HCT116 (cell line): ENCODE data around the gene LHPP. TPM values are rescaled to one million over a fixed set of nuclear protein-coding genes. Genes with fewer than 3 reads are reported as not detected.

Experiments
- ATAC-seq: fragments of 200-7000 bp; cut with Tn5 transposase; 2 replicates; pipeline ENCODE4 v1.9.1; 2020; ENCODE audit warnings: mild to moderate bottlenecking, moderate library complexity
- BruUV-seq: library from RNA; stranded (reverse); fragments of 400-500 nt; replicated peaks from 2 replicates; lab custom pipeline; 2021; lab: Mats Ljungman, UMichigan
- CTCF ChIA-PET: fragments of 300-600 bp; sonication (Branson Sonifier 250); formaldehyde crosslinking; loops from one replicate; lab custom pipeline; 2021; ENCODE audit warnings: antibody characterized with exemption; lab: Charles Lee
- POLR2A ChIA-PET: fragments of 300-600, 350-600 bp; sonication (Branson Sonifier 250); formaldehyde crosslinking; loops from one replicate; lab custom pipeline; 2021; ENCODE audit warnings: antibody characterized with exemption; lab: Charles Lee
- RAD21 ChIA-PET, 2 experiments: fragments of 300-600 bp; sonication (Branson Sonifier 250); formaldehyde crosslinking; loops; one replicate each; lab custom pipeline; 2023; ENCODE audit warnings: low total read pairs in 2 of 2; ENCODE audit not compliant: uncharacterized antibody in 2 of 2, unreplicated experiment in 2 of 2, low non-redundant PET in 1 of 2; lab: Charles Lee
- DNase-seq: peaks from one replicate; pipeline ENCODE4 v3.0.0-alpha.2; 2010; ENCODE audit warnings: low read depth, low spot score
- H2AFZ ChIP-seq: fragments of 200-600 bp; shearing (Covaris generic), sonication (generic); 2 replicates; pipeline ENCODE4 v1.6.1; 2017; ENCODE audit warnings: low read depth, mixed run types, mixed read lengths, antibody characterized with exemption, low read length; ENCODE audit not compliant: poor library complexity, severe bottlenecking
- H3K27ac ChIP-seq: 2 replicates; pipeline ENCODE4 v1.5.1; 2012; ENCODE audit warnings: low read depth, low read length
- H3K27me3 ChIP-seq: fragments of 200-600 bp; sonication (generic); 2 replicates; pipeline ENCODE4 v1.6.1; 2016; ENCODE audit warnings: mixed run types, low read length, mixed read lengths; ENCODE audit not compliant: insufficient read depth
- H3K36me3 ChIP-seq, 2 experiments: fragments of 200-500 bp in 1 of 2; fragments of 200-600 bp in 1 of 2; sonication (Bioruptor generic) in 1 of 2; sonication (generic) in 1 of 2; 2 replicates each; pipeline versions ENCODE4 v1.5.1 to v1.6.1; 2014 to 2016; ENCODE audit warnings: low read length in 2 of 2, inconsistent platforms in 1 of 2, mixed read lengths in 1 of 2, mixed run types in 1 of 2; ENCODE audit not compliant: insufficient read depth in 2 of 2, control insufficient read depth in 1 of 2
- H3K4me1 ChIP-seq, 2 experiments: fragments of 200-600 bp in 1 of 2; sonication (generic) in 1 of 2; 2 replicates each; pipeline versions ENCODE4 v1.5.1 to v1.6.1; 2012 to 2017; ENCODE audit warnings: low read length in 2 of 2, inconsistent platforms in 1 of 2, mild to moderate bottlenecking in 1 of 2, mixed read lengths in 1 of 2, mixed run types in 1 of 2, moderate library complexity in 1 of 2; ENCODE audit not compliant: insufficient read depth in 2 of 2, control insufficient read depth in 1 of 2
- H3K4me2 ChIP-seq: fragments of 200-600 bp; sonication (generic); 2 replicates; pipeline ENCODE4 v1.6.1; 2017; ENCODE audit warnings: mixed run types, low read length, mixed read lengths
- H3K4me3 ChIP-seq, 2 experiments: fragments of 200-600 bp in 1 of 2; sonication (generic) in 1 of 2; replicated peaks in 1 of 2; 2 replicates each; pipeline ENCODE4 v1.5.1; 2011 to 2016; ENCODE audit warnings: low read length in 2 of 2, control low read depth in 1 of 2, low read depth in 1 of 2, mild to moderate bottlenecking in 1 of 2, mixed read lengths in 1 of 2, mixed run types in 1 of 2
- H3K79me2 ChIP-seq: fragments of 200-600 bp; sonication (generic); 2 replicates; pipeline ENCODE4 v1.6.1; 2017; ENCODE audit warnings: mild to moderate bottlenecking, mixed run types, low read length, moderate library complexity, mixed read lengths; ENCODE audit not compliant: insufficient read depth
- H3K9ac ChIP-seq: fragments of 200-600 bp; sonication (generic); 2 replicates; pipeline ENCODE4 v1.6.1; 2016; ENCODE audit warnings: low read length, mixed read lengths
- H3K9me2 ChIP-seq: fragments of 200-600 bp; sonication (generic), shearing (Covaris generic); 2 replicates; pipeline ENCODE4 v1.6.1; 2017; ENCODE audit warnings: mixed run types, mild to moderate bottlenecking, moderate library complexity; ENCODE audit not compliant: insufficient read depth
- H3K9me3 ChIP-seq, 2 experiments: fragments of 200-500 bp in 1 of 2; fragments of 200-600 bp in 1 of 2; sonication (Bioruptor generic) in 1 of 2; sonication (generic) in 1 of 2; 2 replicates each; pipeline ENCODE4 v1.6.1; 2014 to 2017; ENCODE audit warnings: low read length in 2 of 2, mixed read lengths in 2 of 2, inconsistent platforms in 1 of 2, low read depth in 1 of 2, mild to moderate bottlenecking in 1 of 2, mixed run types in 1 of 2, moderate library complexity in 1 of 2; ENCODE audit not compliant: control insufficient read depth in 1 of 2, insufficient read depth in 1 of 2
- H4K20me1 ChIP-seq: fragments of 200-600 bp; sonication (generic), shearing (Covaris generic); 2 replicates; pipeline ENCODE4 v1.6.1; 2017; ENCODE audit warnings: mixed run types, mild to moderate bottlenecking, moderate library complexity; ENCODE audit not compliant: insufficient read depth
- CBX3 ChIP-seq: IDR thresholded peaks from 2 replicates; pipeline ENCODE4 v1.6.1; 2012; ENCODE audit warnings: low read depth
- EGR1 ChIP-seq: IDR thresholded peaks from 2 replicates; pipeline ENCODE4 v1.6.1; 2012; ENCODE audit warnings: low read depth
- ELF1 ChIP-seq: IDR thresholded peaks from 2 replicates; pipeline ENCODE4 v1.6.1; 2012; ENCODE audit warnings: low read depth, borderline replicate concordance
- FOSL1 ChIP-seq: IDR thresholded peaks from 2 replicates; pipeline ENCODE4 v1.6.1; 2012; ENCODE audit warnings: low read depth
- TCF7L2 ChIP-seq: IDR thresholded peaks from 2 replicates; pipeline ENCODE4 v1.7.0; 2011; ENCODE audit warnings: borderline replicate concordance, inconsistent platforms; ENCODE audit not compliant: insufficient read depth, insufficient read length; ENCODE audit errors: extremely low read depth
- YY1 ChIP-seq: IDR thresholded peaks from 2 replicates; pipeline ENCODE4 v1.6.1; 2011; ENCODE audit warnings: low read length, low read depth, moderate library complexity, mild to moderate bottlenecking; ENCODE audit not compliant: insufficient replicate concordance; ENCODE audit errors: extremely low read depth
- intact Hi-C: fragments of 100-400 bp; cut with micrococcal nuclease; formaldehyde crosslinking; loops from 2 replicates; pipeline ENCODE4 v1.10.0; 2022
- total RNA-seq: library from RNA; stranded (reverse); gene quantifications from one replicate; pipeline ENCODE4 v1.2.1, GENCODE V29; 2021; ENCODE audit not compliant: unreplicated experiment
- TF ChIP-seq, protein P1 (sequence below): IDR thresholded peaks from 2 replicates; pipeline ENCODE4 v1.6.1; 2011; ENCODE audit warnings: mild to moderate bottlenecking, low read length, moderate library complexity; ENCODE audit not compliant: insufficient replicate concordance; ENCODE audit errors: extremely low read depth

The LHPP gene
- total RNA-seq, 1 experiment from 2014 or later: 45.8 TPM

DNA sequence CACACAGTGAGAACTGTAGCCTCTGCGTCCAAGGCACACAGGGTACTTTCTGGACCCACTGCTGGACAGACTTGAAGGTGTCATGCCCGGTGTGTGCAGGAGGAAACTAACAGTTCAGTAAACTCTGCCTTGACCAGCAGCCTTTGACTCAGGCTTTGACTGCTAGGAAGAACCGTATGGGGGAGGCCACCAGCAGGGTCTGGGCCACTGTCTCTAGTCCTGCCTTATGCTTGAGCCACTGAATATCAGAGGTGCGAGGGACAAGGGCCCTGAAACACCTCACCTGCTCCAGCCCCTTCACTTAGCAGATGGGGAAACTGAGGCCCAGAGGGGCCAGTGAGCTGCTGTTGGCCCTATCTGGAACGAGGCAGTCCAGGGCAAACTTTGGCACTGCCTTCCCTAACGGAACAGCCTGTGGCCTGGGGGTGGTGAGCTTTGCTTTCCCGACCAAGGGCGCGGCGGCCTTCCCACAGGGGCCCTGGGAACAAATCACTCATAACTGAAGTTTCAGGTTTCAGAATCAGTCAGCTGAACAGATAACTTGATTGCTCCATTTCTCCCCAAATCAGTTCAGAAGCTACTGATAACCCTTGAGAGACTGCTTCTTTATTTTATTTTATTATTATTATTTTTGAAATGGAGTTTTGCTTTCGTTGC lies 152.5 kb downstream of the LHPP start:
- no TSS peak for BruUV-seq
- Histone ChIP-seq H3K4me2 (no peak overlapping the region), H3K27ac (no peak overlapping the region), H3K9ac (no peak overlapping the region), H3K9me3 (no peaks in the 10 kb centered on the region), H4K20me1 (no peaks in the 10 kb centered on the region), H3K36me3 (no peaks in the 10 kb centered on the region), H3K4me1 (peaks cover 7 to 14% of the 10 kb centered on the region in 2 experiments; a peak in 3 of 4 replicates), H3K79me2 (no peaks in the 10 kb centered on the region), H2AFZ (no peak overlapping the region), H3K9me2 (no peaks in the 10 kb centered on the region), H3K4me3 (no peak overlapping the region), H3K27me3 (no peaks in the 10 kb centered on the region)
- ATAC-seq (no peak), DNase-seq (no peak)
- RAD21 ChIA-PET: no interaction called here
- TF ChIP-seq YY1: no peak
- CTCF ChIA-PET: no interaction called here
- POLR2A ChIA-PET: no interaction called here
- intact Hi-C loops: no loop called here

DNA sequence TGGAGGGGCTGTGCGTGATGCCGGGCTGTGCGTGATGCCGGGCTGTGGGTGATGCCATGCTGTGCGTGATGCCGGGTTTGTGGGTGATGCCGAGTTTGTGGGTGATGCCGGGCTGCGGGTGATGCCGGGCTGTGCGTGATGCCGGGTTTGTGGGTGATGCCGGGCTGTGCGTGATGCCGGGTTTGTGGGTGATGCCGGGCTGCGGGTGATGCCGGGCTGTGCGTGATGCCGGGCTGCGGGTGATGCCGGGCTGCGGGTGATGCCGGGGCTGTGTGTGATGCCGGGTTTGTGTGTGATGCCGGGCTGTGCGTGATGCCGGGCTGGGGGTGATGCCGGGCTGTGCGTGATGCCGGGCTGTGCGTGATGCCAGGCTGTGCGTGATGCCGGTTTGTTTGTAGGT lies 153.6 kb downstream of the LHPP start:
- intact Hi-C loops: no loop called here
- H3K9ac ChIP-seq: no peak overlapping the region
- no peaks in the 10 kb centered on the region for H4K20me1 ChIP-seq
- H3K27ac ChIP-seq: no peak overlapping the region
- POLR2A ChIA-PET: no interaction called here
- no peaks in the 10 kb centered on the region for H3K79me2 ChIP-seq
- no peaks in the 10 kb centered on the region for H3K36me3 ChIP-seq
- no peaks in the 10 kb centered on the region for H3K9me2 ChIP-seq
- CTCF ChIA-PET: no interaction called here
- no peaks in the 10 kb centered on the region for H3K9me3 ChIP-seq
- DNase-seq: no peak
- no TSS peak for BruUV-seq
- no peak overlapping the region for H3K4me2 ChIP-seq
- ATAC-seq: no peak
- no peaks in the 10 kb centered on the region for H3K27me3 ChIP-seq
- H3K4me1 ChIP-seq: peaks cover 7 to 14% of the 10 kb centered on the region in 2 experiments; a peak in 3 of 4 replicates
- TF ChIP-seq EGR1: no peak
- no peak for TF ChIP-seq CBX3
- no peak for TF ChIP-seq ELF1
- TF ChIP-seq, protein P1, sequence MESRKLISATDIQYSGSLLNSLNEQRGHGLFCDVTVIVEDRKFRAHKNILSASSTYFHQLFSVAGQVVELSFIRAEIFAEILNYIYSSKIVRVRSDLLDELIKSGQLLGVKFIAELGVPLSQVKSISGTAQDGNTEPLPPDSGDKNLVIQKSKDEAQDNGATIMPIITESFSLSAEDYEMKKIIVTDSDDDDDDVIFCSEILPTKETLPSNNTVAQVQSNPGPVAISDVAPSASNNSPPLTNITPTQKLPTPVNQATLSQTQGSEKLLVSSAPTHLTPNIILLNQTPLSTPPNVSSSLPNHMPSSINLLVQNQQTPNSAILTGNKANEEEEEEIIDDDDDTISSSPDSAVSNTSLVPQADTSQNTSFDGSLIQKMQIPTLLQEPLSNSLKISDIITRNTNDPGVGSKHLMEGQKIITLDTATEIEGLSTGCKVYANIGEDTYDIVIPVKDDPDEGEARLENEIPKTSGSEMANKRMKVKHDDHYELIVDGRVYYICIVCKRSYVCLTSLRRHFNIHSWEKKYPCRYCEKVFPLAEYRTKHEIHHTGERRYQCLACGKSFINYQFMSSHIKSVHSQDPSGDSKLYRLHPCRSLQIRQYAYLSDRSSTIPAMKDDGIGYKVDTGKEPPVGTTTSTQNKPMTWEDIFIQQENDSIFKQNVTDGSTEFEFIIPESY: no peak
- TF ChIP-seq TCF7L2: no peak
- TF ChIP-seq FOSL1: no peak
- H3K4me3 ChIP-seq: no peak overlapping the region
- RAD21 ChIA-PET: no interaction called here
- no peak overlapping the region for H2AFZ ChIP-seq
